ENCODE measurements around the gene EIF5AL1. TPM values are rescaled to one million over a fixed set of nuclear protein-coding genes. Genes with fewer than 3 reads are reported as not detected.
A peak's percentile ranks its signal among the peaks of the same experiment; 100 is the strongest.
"Not testable (repeated sequence)": the region's sequence is repeated elsewhere in the genome, so short reads cannot be mapped to it uniquely, and the experiment has no call there.

EIF5AL1 gene
- total and polyA plus RNA-seq, 12 donors = 0.07 to 1.2 (median 0.42) TPM; not detected in 3

- H3K9me3 ChIP-seq; ATAC-seq; H3K36me3 ChIP-seq; H3K27me3 ChIP-seq; DNase-seq; intact Hi-C loops (cut with DNase I); H3K27ac ChIP-seq; H3K4me1 ChIP-seq; H3K4me3 ChIP-seq: not testable (repeated sequence)
- 80 to 84% methylated on average over 6 to 7 of the region's 8 CpGs for WGBS, 2 donors
Measured at GRCh38 chr10:79525049-79525710, 12.8 kb downstream of the EIF5AL1 start.

GRCh38 chr10:79528261-79528660, 15.9 kb downstream of the EIF5AL1 start:
- H3K4me1 ChIP-seq; H3K27ac ChIP-seq; H3K4me3 ChIP-seq; H3K9me3 ChIP-seq; DNase-seq; H3K36me3 ChIP-seq; intact Hi-C loops (cut with DNase I); H3K27me3 ChIP-seq; ATAC-seq: not testable (repeated sequence)
- 85 to 86% methylated on average over 3 to 4 of the region's 4 CpGs for WGBS, 2 donors

- H3K4me3 ChIP-seq; intact Hi-C loops (cut with DNase I); H3K4me1 ChIP-seq; DNase-seq; H3K36me3 ChIP-seq; H3K27ac ChIP-seq; H3K9me3 ChIP-seq; H3K27me3 ChIP-seq: not testable (repeated sequence)
- peak in 1 of 8 donors; percentile 25 for ATAC-seq
- 79 to 80% methylated on average over 11 of the region's 11 CpGs for WGBS, 2 donors
Measured at GRCh38 chr10:79533142-79533902, 21.0 kb downstream of the EIF5AL1 start.

GRCh38 chr10:79533903-79534175, 21.5 kb downstream of the EIF5AL1 start:
- H3K9me3 ChIP-seq; H3K27ac ChIP-seq; intact Hi-C loops (cut with DNase I); H3K4me3 ChIP-seq; H3K27me3 ChIP-seq; H3K4me1 ChIP-seq; ATAC-seq; H3K36me3 ChIP-seq; DNase-seq: not testable (repeated sequence)
- WGBS, 2 donors = 100% methylated on average over 1 of the region's 5 CpGs

- intact Hi-C loops (cut with DNase I) = loop anchor here in 1 of 10 donors (5.0 kb wide), 1 partner anchor 604 kb away; no protein-coding TSS in a partner anchor
- WGBS, 2 donors = 73 to 83% methylated on average over 6 of the region's 6 CpGs
- H3K4me1 ChIP-seq, H3K36me3 ChIP-seq, H3K4me3 ChIP-seq, DNase-seq, H3K9me3 ChIP-seq, ATAC-seq, H3K27ac ChIP-seq, H3K27me3 ChIP-seq: not testable (repeated sequence)
Measured at GRCh38 chr10:79538311-79538710, 26.0 kb downstream of the EIF5AL1 start.

GRCh38 chr10:79540930-79541329, 28.6 kb downstream of the EIF5AL1 start:
- H3K9me3 ChIP-seq; H3K4me1 ChIP-seq; H3K27me3 ChIP-seq; DNase-seq; H3K27ac ChIP-seq; intact Hi-C loops (cut with DNase I); H3K36me3 ChIP-seq; H3K4me3 ChIP-seq; ATAC-seq: not testable (repeated sequence)
- 91 to 100% methylated on average over 1 of the region's 1 CpG for WGBS, 2 donors

- Histone ChIP-seq H3K27me3 (no peaks in the 10 kb centered on the region), H3K36me3 (no peaks in the 10 kb centered on the region), H3K27ac (no peak overlapping the region), H3K9me3 (peaks cover 0 to 14% (median 0%) of the 10 kb centered on the region in 11 donors), H3K4me1 (peaks cover 0 to 8% (median 0%) of the 10 kb centered on the region in 9 donors), H3K4me3 (no peak overlapping the region)
- no peak for TF ChIP-seq CTCF (IDR thresholded peaks at IDR 0.05)
- no peak for DNase-seq
- intact Hi-C loops (cut with DNase I) = no loop called here
- ATAC-seq = peak in 2 of 8 donors; percentile 50 to 55
- WGBS, 2 donors = 60 to 64% methylated on average over 2 of the region's 2 CpGs
Measured at GRCh38 chr10:79542626-79543025, 30.3 kb downstream of the EIF5AL1 start.

- ATAC-seq; H3K27me3 ChIP-seq; DNase-seq; H3K4me1 ChIP-seq; H3K4me3 ChIP-seq; H3K27ac ChIP-seq; H3K36me3 ChIP-seq; intact Hi-C loops (cut with DNase I): not testable (repeated sequence)
- peaks cover 0 to 14% (median 0%) of the 10 kb centered on the region in 11 donors for H3K9me3 ChIP-seq
- 95 to 96% methylated on average over 3 of the region's 3 CpGs for WGBS, 2 donors
Measured at GRCh38 chr10:79544408-79544807, 32.1 kb downstream of the EIF5AL1 start.

GRCh38 chr10:79544926-79545659, 32.8 kb downstream of the EIF5AL1 start:
- H3K36me3 ChIP-seq; H3K4me3 ChIP-seq; ATAC-seq; H3K27me3 ChIP-seq; H3K27ac ChIP-seq; intact Hi-C loops (cut with DNase I); H3K4me1 ChIP-seq; DNase-seq: not testable (repeated sequence)
- 81 to 84% methylated on average over 3 of the region's 3 CpGs for WGBS, 2 donors
- peaks cover 0 to 14% (median 0%) of the 10 kb centered on the region in 11 donors for H3K9me3 ChIP-seq

GRCh38 chr10:79547128-79547527, 34.8 kb downstream of the EIF5AL1 start:
- ATAC-seq; intact Hi-C loops (cut with DNase I); H3K27me3 ChIP-seq; H3K4me1 ChIP-seq; H3K27ac ChIP-seq; H3K36me3 ChIP-seq; DNase-seq; H3K4me3 ChIP-seq: not testable (repeated sequence)
- 94 to 95% methylated on average over 2 of the region's 2 CpGs for WGBS, 2 donors
- peaks cover 0 to 14% (median 0%) of the 10 kb centered on the region in 11 donors for H3K9me3 ChIP-seq

All from heart right ventricle (tissue), 16 donors.